Measurements from ENCODE around the gene SGMS1.

The SGMS1 gene

GRCh38 chr10:50312464-50313437 lies 311.0 kb downstream of the SGMS1 start:
- no peak for DNase-seq (ENCODE audit: low read depth in 3 of 3)

GRCh38 chr10:50310560-50311174 lies 313.1 kb downstream of the SGMS1 start:
- no peak for DNase-seq (ENCODE audit: low read depth in 3 of 3)

- no peak for DNase-seq (ENCODE audit: low read depth in 3 of 3)
Observed at GRCh38 chr10:50309342-50309741, 314.4 kb downstream of the SGMS1 start.

- no peak for DNase-seq (ENCODE audit: low read depth in 3 of 3)
Observed at GRCh38 chr10:50304660-50305059, 319.1 kb downstream of the SGMS1 start.

- no peak for DNase-seq (ENCODE audit: low read depth in 3 of 3)
Observed at GRCh38 chr10:50299948-50300669, 323.6 kb downstream of the SGMS1 start.

- DNase-seq (ENCODE audit: low read depth in 3 of 3) = no peak
Observed at GRCh38 chr10:50295367-50295766, 328.4 kb downstream of the SGMS1 start.

DNA sequence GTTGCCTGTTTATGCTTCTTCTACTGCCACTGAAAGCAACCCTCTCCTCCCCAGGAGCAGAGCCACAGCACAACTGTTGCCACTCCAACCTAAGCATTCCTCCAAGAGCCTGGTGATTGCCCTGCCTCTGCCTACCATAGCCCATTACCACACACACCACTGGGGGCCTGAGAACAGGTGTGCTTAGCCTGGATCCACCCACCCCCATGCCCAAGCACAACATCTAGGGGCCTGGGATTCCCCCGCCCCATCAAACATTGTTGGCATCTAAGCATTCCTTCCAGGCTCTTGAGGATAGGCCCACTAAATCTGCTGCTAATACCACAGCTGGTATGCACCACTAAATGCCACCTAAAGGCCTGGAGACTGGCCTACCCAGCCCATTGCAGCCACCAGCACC lies 329.2 kb downstream of the SGMS1 start:
- no peak for DNase-seq (ENCODE audit: low read depth in 3 of 3)

GRCh38 chr10:50293513-50294313 lies 330.0 kb downstream of the SGMS1 start:
- DNase-seq (ENCODE audit: low read depth in 3 of 3) = no peak

DNA sequence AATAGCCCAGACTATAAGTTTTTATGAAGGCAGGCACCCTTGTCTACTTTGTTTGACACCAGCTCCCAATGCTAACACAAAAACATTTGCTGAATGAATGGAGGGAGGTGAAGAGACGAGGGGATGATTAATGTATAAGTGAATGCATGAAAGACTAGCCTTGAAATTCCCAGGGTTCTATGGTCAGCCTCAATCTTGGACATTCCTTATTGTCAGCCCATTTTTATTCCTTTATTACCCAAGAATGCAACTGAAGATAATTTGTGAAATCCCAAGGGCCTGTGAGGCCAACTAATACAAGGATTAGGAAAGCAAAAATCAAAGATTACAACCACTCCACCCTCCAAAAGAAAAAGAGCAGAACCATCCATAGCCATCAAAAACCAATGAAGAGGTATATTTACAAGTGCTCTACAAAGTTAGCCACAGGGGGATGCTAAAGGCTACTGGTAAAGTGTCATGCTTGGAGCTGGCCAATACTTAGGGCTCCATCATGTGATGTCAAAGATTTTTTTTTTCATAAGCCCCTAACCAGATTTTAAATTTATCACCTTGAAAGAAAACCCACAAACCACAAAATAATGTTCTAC lies 332.4 kb downstream of the SGMS1 start:
- no peak for DNase-seq (ENCODE audit: low read depth in 3 of 3)

DNA sequence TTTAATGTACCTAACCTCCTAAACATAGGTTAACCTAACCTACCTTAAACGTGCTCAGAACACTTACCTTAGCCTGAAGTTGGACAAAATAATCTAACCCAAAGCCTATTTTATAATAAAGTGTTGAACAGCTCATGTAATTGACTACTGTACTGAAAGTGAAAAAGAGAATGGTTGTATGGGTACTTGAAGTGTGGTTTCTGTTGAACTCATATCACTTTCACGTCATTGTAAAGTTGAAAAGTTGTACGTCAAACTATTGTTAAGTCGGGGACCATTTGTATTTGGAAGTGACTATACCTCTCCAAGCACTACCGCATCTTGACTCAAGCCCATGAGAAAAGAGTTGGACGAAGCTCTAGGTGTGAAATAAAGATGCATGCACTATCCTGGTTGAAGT lies 334.6 kb downstream of the SGMS1 start:
- no peak for DNase-seq (ENCODE audit: low read depth in 3 of 3)

GRCh38 chr10:50286996-50287803 lies 336.6 kb downstream of the SGMS1 start:
- no peak for DNase-seq (ENCODE audit: low read depth in 3 of 3)

DNA sequence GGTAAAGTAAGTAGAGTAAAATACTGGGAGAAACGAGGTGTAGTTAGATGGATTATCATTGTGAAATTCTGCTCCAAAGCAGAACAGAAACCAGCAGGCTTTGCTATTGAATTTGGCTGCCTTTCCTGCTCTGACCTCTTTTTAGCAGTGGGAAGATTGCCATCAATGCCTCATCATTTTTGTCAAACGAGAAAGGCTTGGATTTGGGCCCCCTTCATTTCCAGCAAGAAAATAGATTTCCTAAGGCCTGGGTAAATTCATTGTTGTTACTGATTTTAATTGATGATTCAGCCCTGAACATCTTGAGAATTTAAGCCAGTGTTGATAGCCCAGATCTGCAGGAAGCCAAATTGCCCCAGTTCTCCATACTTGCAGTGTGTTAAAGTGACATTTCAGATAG lies 337.2 kb downstream of the SGMS1 start:
- no peak for DNase-seq (ENCODE audit: low read depth in 3 of 3)

DNA sequence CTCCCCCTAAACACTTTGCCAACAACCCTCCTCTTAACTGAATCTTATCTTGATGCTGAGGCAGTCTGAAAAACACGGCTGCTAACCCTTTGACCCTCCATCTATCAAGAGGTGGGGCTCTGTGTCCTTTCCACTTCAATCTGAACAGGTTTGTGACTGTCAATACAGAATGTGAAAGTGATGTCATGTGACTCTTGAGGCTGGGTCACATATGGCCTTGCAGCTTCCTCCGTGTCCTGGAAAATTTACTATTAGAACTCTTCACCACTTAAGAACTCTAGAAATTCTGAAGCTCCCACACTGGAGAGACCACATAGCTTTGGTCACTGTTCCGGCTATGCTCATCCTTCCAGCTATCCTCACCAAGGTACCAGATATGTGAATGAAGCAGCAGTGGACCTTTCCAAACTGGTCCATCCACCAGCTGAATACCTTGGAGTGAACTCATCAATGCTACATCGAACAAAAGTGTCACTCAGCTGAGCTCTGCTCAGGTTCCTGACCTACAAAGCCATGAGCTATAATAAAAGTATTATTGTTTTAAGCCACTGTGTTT lies 341.7 kb downstream of the SGMS1 start:
- DNase-seq (ENCODE audit: low read depth in 3 of 3) = no peak

GRCh38 chr10:50281210-50281966 lies 342.4 kb downstream of the SGMS1 start:
- DNase-seq (ENCODE audit: low read depth in 3 of 3) = no peak

DNA sequence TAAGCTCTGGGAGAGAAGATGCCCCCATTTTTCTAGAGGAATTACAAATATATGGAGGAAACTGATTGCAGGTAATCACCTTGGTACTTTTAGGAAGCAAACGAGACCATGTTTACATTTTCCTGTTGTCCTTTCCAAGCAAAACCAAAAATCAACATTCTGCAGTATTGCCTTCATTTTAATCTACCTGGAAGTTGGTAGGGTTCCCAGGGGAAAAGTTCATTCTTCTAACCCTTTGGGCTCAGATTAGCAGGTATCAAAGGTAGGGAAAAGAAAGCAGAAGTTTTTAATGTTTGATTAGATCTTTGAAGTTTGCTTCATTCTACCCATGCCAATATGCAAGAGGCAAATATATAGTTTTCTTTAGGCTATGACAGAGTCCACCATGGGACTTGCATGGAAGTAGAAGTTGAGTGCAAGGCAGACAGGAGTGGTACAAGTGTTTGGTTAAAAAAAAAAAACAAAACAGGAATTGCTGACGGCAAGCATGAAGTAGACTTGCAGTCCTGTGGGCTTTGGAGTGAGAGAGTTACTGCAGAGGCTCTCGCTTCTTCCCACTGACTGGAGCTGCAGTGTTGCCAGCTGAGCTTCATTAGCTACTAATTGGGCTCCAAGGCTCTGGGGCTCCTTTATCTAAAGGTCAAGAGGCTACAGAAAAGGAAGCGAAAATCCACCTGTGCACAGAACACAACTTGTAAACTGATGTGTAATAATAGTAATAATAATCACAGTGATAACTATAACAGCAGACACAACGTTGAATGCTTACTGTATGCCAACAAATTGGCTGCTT lies 343.5 kb downstream of the SGMS1 start:
- DNase-seq (ENCODE audit: low read depth in 3 of 3) = no peak

DNA sequence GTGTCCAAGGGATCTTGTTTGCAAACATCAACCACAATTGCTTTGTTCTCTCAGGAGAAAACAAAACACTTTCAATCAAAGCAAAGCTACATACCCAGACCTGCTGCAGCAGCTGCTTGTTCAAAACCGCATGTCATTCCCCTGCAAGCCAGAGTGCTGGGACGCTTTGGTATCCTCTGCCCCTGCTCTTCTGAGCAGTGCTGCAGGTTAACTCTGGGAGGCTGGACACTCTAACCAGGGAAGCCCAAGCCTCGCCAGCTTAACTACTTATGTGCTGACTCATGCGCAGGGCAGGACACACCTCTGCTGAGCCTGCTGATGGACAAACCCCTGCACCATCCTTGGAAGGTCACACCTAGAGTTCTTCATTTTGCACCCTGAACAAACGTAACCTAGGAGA lies 344.3 kb downstream of the SGMS1 start:
- no peak for DNase-seq (ENCODE audit: low read depth in 3 of 3)

DNA sequence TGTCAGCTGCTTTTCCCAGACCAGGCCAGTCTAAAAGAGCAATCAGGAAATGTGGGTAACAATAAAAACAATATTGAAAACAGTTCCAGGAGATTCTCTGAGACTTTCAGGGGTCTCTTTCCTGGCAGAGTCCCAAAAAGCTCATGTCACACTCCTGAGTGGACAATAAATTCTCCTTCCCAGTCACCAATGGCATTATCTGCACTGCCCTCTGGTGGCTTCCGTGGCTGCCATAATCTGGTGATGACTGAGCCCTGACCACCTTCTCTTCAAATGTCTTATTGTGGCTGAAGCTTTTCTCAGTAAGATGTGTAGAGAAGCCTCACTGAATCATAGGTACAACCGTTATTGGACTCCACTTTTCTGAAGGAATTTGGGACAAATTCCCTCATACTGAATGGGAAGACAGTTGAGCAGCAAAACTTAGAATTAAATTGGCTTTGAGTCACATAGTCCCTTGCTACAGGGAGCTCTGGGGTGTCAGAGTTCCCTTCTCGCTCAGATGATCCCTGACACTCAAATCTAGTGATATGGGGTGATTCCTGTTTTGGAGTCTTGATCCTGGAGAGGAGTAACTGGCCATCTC lies 348.0 kb downstream of the SGMS1 start:
- peak in 1 of 3 experiments; percentile 7 for DNase-seq (ENCODE audit: low read depth in 3 of 3)

GRCh38 chr10:50272531-50272930 lies 351.2 kb downstream of the SGMS1 start:
- DNase-seq (ENCODE audit: low read depth in 3 of 3) = no peak

Data from stimulated activated CD4-positive, alpha-beta T cell treated with anti-CD3 and anti-CD28 coated beads, TNF-alpha, amount 100 ng/mL, for 4 hours (primary cell).